ENCODE data around the gene SH3PXD2A. TPM values are rescaled to one million over a fixed set of nuclear protein-coding genes. Genes with fewer than 3 reads are reported as not detected.

SH3PXD2A gene
- total RNA-seq, 2 experiments from 2014 or later, result 6.9 to 7.0 TPM

DNA sequence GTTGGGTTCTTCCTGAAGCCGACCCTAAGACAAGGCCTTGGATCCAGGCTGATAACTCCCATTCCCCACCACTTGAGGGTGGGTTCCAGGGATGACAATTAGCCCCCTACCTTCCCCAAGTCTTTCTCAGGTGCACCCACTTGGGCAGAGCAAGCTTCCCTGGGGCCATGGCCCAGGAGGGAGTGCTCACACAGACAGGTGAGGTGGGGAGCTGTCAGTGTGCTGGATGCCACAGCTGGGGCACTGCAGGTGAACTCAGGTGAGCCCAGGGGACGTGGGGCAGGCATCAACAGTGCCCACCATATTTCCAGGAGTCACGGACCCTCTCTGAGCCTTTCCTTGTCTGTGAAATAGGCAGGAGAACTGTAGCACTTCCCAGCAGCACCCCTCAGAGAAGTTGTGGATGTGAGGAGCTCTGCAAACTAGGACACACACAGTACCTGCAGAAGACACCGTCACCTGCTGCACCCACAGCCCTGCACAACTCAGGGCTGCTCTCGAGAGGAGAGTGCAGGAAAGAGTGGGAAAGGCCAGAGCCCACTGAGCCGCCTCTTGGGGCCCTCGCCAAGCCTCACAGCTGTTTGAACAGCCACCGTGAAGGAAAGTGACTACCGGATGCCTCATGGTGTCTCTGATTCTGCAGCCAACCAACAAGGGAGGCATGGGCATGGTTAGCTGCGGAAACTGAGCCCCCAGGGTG, 17.9 kb downstream of the SH3PXD2A start:
- intact Hi-C loops (cut with DNase I, micrococcal nuclease), result no loop called here
- ATAC-seq (ENCODE audit: poor library complexity) (no peak), DNase-seq (no peak)
- no peak overlapping the region for H3K4me3 Mint-ChIP-seq
- no peaks in the 10 kb centered on the region for H3K9me3 Mint-ChIP-seq
- Histone ChIP-seq H3K36me3 (ENCODE audit: insufficient read depth, low read length) (no peaks in the 10 kb centered on the region), H3K9me3 (ENCODE audit: control insufficient read depth in 1 of 2, insufficient read depth in 1 of 2, low read length in 2 of 2) (no peaks in the 10 kb centered on the region), H3K27me3 (ENCODE audit: control insufficient read depth in 1 of 2, insufficient read depth in 2 of 2, low read length in 2 of 2) (no peaks in the 10 kb centered on the region), H3K4me3 (ENCODE audit: low read length) (no peak overlapping the region), H3K27ac (ENCODE audit: low read depth in 1 of 2, low read length in 2 of 2) (no peak overlapping the region), H3K4me1 (ENCODE audit: insufficient read depth, low read length) (no peaks in the 10 kb centered on the region)
- no peaks in the 10 kb centered on the region for H3K36me3 Mint-ChIP-seq (ENCODE audit: low read depth)
- H3K27ac Mint-ChIP-seq, result no peak overlapping the region
- no peaks in the 10 kb centered on the region for H3K27me3 Mint-ChIP-seq
- H3K4me1 Mint-ChIP-seq (ENCODE audit: low read depth), result no peaks in the 10 kb centered on the region
- TF ChIP-seq, protein P1, sequence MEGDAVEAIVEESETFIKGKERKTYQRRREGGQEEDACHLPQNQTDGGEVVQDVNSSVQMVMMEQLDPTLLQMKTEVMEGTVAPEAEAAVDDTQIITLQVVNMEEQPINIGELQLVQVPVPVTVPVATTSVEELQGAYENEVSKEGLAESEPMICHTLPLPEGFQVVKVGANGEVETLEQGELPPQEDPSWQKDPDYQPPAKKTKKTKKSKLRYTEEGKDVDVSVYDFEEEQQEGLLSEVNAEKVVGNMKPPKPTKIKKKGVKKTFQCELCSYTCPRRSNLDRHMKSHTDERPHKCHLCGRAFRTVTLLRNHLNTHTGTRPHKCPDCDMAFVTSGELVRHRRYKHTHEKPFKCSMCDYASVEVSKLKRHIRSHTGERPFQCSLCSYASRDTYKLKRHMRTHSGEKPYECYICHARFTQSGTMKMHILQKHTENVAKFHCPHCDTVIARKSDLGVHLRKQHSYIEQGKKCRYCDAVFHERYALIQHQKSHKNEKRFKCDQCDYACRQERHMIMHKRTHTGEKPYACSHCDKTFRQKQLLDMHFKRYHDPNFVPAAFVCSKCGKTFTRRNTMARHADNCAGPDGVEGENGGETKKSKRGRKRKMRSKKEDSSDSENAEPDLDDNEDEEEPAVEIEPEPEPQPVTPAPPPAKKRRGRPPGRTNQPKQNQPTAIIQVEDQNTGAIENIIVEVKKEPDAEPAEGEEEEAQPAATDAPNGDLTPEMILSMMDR (IDR thresholded peaks at IDR 0.05), result no peak
- ChIA-PET CTCF (interaction anchor here (0.8 kb wide), 1 partner anchor 101 kb away, joined by 3 read pairs; no protein-coding TSS in a partner anchor), POLR2A (no interaction called here)

DNA sequence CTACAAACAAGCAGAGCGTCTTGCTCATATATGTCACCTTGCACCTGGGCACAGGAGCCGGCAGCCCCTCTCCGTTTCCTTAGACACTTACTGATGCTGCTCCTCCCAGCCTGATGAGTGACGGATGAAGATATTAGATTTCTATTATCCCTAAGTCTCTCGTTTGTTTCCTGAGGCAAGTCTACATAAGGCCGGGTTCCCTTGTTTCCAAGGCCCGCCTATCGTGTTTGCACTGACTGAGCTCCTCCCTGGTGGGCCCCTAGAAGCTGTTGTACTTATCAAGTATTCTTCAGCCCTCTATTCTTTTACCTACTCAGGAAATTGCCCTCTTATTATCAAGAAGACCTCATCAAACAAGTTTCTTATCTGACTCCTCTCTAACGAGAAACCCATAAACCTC, 18.5 kb downstream of the SH3PXD2A start:
- CTCF ChIA-PET, result no interaction called here
- H3K4me3 ChIP-seq (ENCODE audit: low read length), result no peak overlapping the region
- H3K4me3 Mint-ChIP-seq, result no peak overlapping the region
- POLR2A ChIA-PET, result no interaction called here
- no peaks in the 10 kb centered on the region for H3K4me1 ChIP-seq (ENCODE audit: insufficient read depth, low read length)
- H3K27me3 Mint-ChIP-seq, result no peaks in the 10 kb centered on the region
- intact Hi-C loops (cut with DNase I, micrococcal nuclease), result no loop called here
- no peaks in the 10 kb centered on the region for H3K9me3 ChIP-seq (ENCODE audit: control insufficient read depth in 1 of 2, insufficient read depth in 1 of 2, low read length in 2 of 2)
- no peaks in the 10 kb centered on the region for H3K36me3 Mint-ChIP-seq (ENCODE audit: low read depth)
- ATAC-seq (ENCODE audit: poor library complexity) (no peak), DNase-seq (no peak)
- H3K4me1 Mint-ChIP-seq (ENCODE audit: low read depth), result no peaks in the 10 kb centered on the region
- H3K27ac ChIP-seq (ENCODE audit: low read depth in 1 of 2, low read length in 2 of 2), result no peak overlapping the region
- no peak overlapping the region for H3K27ac Mint-ChIP-seq
- TF ChIP-seq, protein P1 (IDR thresholded peaks at IDR 0.05), result no peak
- no peaks in the 10 kb centered on the region for H3K9me3 Mint-ChIP-seq
- no peaks in the 10 kb centered on the region for H3K27me3 ChIP-seq (ENCODE audit: control insufficient read depth in 1 of 2, insufficient read depth in 2 of 2, low read length in 2 of 2)
- no peaks in the 10 kb centered on the region for H3K36me3 ChIP-seq (ENCODE audit: insufficient read depth, low read length)

DNA sequence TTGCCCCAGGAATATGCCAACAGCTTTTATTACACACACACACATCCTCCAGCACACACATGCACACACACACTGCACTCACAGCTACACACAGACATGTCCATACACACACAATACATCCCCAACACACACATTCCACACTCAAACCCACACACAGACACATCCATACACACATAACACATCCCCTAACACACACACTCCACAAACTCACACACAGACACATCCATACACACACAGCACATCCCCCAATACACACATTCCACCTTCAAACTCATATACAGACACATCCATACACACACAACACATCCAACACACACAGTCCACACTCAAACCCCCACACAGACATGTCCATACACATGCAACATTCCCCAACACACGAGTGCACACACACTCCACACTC, 19.1 kb downstream of the SH3PXD2A start:
- Histone ChIP-seq H3K4me3 (ENCODE audit: low read length) (no peak overlapping the region), H3K27ac (ENCODE audit: low read depth in 1 of 2, low read length in 2 of 2) (no peak overlapping the region), H3K4me1 (ENCODE audit: insufficient read depth, low read length) (no peaks in the 10 kb centered on the region), H3K36me3 (ENCODE audit: insufficient read depth, low read length) (no peaks in the 10 kb centered on the region), H3K27me3 (ENCODE audit: control insufficient read depth in 1 of 2, insufficient read depth in 2 of 2, low read length in 2 of 2) (no peaks in the 10 kb centered on the region), H3K9me3 (ENCODE audit: control insufficient read depth in 1 of 2, insufficient read depth in 1 of 2, low read length in 2 of 2) (no peaks in the 10 kb centered on the region)
- TF ChIP-seq, protein P1 (IDR thresholded peaks at IDR 0.05), result no peak
- H3K9me3 Mint-ChIP-seq, result no peaks in the 10 kb centered on the region
- no peaks in the 10 kb centered on the region for H3K36me3 Mint-ChIP-seq (ENCODE audit: low read depth)
- POLR2A ChIA-PET, result no interaction called here
- H3K4me1 Mint-ChIP-seq (ENCODE audit: low read depth), result no peaks in the 10 kb centered on the region
- CTCF ChIA-PET, result no interaction called here
- intact Hi-C loops (cut with DNase I, micrococcal nuclease), result no loop called here
- H3K27ac Mint-ChIP-seq, result no peak overlapping the region
- ATAC-seq (ENCODE audit: poor library complexity), result no peak
- no peaks in the 10 kb centered on the region for H3K27me3 Mint-ChIP-seq
- DNase-seq, result no peak
- no peak overlapping the region for H3K4me3 Mint-ChIP-seq
